Measurements from ENCODE around the gene RPL41.

DNA sequence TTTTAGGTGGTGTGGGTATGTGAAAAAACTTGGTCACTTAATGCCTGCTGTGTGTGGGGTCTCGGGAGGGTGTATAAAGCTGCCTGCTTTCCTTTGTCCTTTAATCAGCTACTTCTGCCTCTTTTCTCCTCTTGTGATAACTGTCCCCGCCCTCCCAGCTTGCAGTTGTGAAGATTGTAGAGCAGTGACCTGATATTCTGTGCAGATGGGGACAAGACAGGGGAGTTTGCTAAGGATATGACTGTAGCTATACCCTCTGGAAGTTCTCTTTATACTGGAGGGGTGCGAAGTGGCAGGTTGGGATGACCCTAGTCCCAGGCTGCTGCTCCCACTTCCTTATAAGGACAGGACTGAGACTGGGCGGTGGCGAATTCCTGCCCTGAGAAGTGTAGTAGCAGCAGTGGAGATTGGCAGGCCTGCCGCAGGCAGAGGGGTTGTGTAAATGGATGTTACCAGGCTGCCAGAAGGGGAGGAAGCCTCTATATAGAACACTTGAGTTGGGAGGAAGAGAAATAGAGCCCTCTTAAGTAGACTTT is 42.6 kb downstream of the RPL41 start:
- TF ChIP-seq ZNF274 (IDR thresholded peaks at IDR 0.05; ENCODE audit: low read length) = no peak
- TF ChIP-seq ZNF274 (tag by site-specific recombination; IDR thresholded peaks at IDR 0.05; ENCODE audit: borderline replicate concordance) = no peak
- no peak for TF ChIP-seq ZNF510 (tag by site-specific recombination; IDR thresholded peaks at IDR 0.05; ENCODE audit: insufficient replicate concordance)
- TF ChIP-seq ZNF621 (tag by site-specific recombination; IDR thresholded peaks at IDR 0.05) = no peak
- TF ChIP-seq YY2 (tag by site-specific recombination; IDR thresholded peaks at IDR 0.05) = no peak
- TF ChIP-seq CTCF (tag by site-specific recombination; IDR thresholded peaks at IDR 0.05) = no peak
- TF ChIP-seq ZNF423 (tag by site-specific recombination; IDR thresholded peaks at IDR 0.05) = no peak

Data from HEK293 (cell line).